ENCODE results near the gene VKORC1L1.
"Not testable (repeated sequence)": the region's sequence is repeated elsewhere in the genome, so short reads cannot be mapped to it uniquely, and the experiment has no call there.

VKORC1L1 gene

DNA sequence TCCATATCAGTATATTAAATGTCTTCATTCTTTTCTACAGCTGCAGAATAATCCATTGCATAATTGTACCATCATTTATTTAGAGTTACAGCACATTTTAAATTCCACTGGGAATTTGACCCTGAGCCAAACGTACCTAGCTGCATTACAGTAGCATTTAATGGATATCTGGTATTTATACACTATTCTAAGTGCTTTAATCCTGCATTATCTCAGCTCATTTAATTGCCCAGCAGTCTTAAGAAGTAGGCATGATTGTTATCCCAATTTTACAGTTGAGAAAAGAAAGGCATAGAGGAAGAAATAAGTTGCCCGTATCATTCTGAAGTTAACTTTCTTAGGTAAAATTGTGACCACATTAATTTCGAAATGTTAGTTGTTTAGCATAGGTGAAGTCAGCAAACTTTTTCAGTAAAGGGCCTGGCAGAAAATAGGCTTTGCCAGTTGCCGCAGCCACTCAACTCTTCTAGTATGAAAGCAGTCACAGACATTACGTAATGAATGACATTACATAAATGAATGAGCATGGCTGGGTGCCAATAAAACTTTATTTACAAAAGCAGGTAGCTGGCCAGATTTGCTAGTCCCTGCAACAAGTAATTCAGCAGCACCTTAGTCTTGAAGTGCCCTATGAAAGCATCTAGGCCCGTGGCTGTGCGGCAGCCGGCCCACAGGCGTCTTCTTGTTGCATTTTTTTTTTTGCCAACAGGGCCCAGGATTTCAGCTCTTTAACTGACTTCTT lies 79.1 kb downstream of the VKORC1L1 start:
- Mint-ChIP-seq H3K4me3 (no peak overlapping the region), H3K4me1 (no peaks in the 10 kb centered on the region), H3K27ac (no peak overlapping the region), H3K9me3 (no peaks in the 10 kb centered on the region), H3K36me3 (peaks cover 26% of the 10 kb centered on the region), H3K27me3 (no peaks in the 10 kb centered on the region)
- ATAC-seq: no peak

DNA sequence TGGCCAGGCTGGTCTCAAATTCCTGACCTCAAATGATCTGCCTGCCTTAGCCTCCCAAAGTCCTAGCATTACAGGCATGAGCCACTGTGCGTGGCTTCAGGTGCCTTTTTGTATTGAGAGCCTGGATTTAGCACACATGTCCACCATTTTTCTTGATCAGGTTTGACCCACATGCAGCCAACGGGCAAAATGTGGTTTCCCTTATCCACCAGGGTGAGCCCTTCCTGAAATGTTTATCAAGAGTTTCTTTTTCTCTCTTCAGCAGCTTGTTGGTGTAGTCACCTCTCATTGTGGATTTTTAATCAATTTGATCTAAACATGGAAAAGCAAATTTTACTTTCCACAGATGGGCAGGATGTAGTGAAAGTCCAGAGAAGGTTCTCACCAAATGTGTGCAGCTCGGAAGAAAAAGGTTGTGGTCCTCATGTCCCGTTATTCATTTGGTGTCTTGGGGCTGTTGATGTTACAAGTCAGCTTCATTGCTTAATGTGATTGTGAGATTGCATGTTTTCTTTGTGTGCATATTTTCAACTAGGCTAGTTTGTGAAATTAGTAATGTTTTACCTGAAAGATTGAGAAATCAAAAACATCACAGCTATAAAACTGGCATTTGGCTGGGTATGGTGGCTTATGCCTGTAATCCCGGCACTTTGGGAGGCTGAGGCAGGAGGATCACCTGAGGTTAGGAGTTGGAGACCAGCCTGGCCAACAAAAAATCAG lies 80.3 kb downstream of the VKORC1L1 start:
- ATAC-seq: no peak
- no peaks in the 10 kb centered on the region for H3K9me3 Mint-ChIP-seq
- no peaks in the 10 kb centered on the region for H3K27me3 Mint-ChIP-seq

DNA sequence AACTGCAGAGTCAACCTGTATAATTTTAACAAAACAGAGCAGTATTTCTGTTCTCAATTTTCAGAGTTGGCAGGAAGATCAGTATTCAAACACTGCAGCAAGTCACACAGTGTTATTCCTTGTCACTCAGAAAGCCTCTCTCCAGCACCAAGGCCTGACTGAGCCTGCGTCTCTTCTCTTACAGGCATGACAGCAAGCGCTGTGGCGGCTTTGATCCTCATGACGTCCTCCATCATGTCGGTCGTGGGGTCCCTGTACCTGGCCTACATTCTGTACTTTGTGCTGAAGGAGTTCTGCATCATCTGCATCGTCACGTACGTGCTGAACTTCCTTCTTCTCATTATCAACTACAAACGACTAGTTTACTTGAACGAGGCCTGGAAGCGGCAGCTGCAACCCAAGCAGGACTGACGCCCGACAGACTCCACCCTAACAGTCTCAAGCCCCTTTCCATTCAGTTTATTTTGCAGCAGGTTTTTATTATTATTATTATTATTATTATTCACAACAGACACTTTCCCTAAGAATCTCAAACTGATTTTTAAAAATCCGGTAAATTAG lies 81.1 kb downstream of the VKORC1L1 start:
- H3K4me1 Mint-ChIP-seq: no peaks in the 10 kb centered on the region
- no peak overlapping the region for H3K4me3 Mint-ChIP-seq
- peaks cover 33% of the 10 kb centered on the region for H3K36me3 Mint-ChIP-seq
- no peak overlapping the region for H3K27ac Mint-ChIP-seq
- no peaks in the 10 kb centered on the region for H3K27me3 Mint-ChIP-seq
- H3K9me3 Mint-ChIP-seq: no peaks in the 10 kb centered on the region
- no peak for ATAC-seq

More for the DNA sequence above, 80.3 kb downstream of the VKORC1L1 start:
- Mint-ChIP-seq H3K4me1 (no peaks in the 10 kb centered on the region), H3K4me3 (no peak overlapping the region), H3K36me3 (peaks cover 30% of the 10 kb centered on the region), H3K27ac (no peak overlapping the region)

DNA sequence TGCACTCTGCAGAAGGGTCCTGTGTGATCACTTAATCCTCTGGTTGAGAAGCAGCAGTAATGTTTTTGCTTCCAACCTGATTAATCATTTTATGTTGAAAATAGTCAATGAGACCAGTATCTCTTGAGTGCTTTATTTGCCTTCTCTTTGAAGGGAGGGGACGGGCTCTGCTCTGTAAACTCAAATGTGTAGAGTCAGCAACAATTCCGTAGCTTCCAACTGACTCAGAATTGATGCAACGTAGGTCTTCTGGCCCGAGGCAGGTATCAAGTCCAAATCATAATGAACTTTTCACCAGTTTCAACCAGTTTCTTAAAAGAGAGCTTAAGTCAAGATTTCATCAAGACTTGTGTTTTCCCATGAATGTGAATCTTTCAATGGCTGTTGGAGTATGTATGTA lies 82.8 kb downstream of the VKORC1L1 start:
- Mint-ChIP-seq H3K4me3 (no peak overlapping the region), H3K36me3 (peaks cover 45% of the 10 kb centered on the region), H3K27ac (no peak overlapping the region)

DNA sequence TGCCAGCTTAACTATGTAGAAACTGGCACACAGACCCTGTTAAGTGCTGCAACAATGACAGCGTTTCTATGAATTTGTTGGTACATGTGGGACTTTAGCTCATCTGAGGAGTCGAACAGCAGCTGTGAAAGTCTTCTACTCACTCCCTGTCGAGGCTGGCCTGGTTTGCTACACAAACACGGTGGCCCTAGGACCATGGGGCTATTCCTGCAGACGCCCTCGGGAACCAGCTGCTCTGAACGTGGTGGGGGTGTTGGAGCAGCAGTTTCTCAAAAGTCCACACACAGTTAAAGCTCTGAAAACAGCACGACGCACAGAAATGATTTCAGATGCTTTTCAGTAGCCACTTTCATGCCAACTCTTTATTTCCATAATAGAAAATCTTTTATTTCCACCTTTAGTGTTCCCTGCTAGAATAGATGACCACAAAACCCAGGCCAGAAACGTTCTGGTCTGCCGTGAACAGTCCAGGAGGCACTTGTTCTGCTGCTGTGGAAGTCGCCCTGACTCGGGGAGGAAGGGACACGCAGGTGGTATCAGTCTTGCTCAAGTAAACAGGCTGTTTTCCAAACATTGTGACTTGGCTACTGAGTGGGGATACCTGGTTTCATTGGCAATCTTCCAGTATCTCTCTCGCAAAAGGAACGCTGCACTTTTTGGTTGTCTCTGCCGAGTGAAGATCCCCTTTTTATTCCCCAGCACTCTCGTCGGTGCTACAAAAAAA lies 87.6 kb downstream of the VKORC1L1 start:
- Mint-ChIP-seq H3K4me1 (no peaks in the 10 kb centered on the region), H3K27me3 (no peaks in the 10 kb centered on the region), H3K4me3 (no peak overlapping the region), H3K27ac (no peak overlapping the region), H3K36me3 (peaks cover 55% of the 10 kb centered on the region), H3K9me3 (no peaks in the 10 kb centered on the region)
- no peak for ATAC-seq

More for the DNA sequence above, 82.8 kb downstream of the VKORC1L1 start:
- Mint-ChIP-seq H3K9me3 (no peaks in the 10 kb centered on the region), H3K27me3 (no peaks in the 10 kb centered on the region), H3K4me1 (no peaks in the 10 kb centered on the region)
- ATAC-seq: no peak

DNA sequence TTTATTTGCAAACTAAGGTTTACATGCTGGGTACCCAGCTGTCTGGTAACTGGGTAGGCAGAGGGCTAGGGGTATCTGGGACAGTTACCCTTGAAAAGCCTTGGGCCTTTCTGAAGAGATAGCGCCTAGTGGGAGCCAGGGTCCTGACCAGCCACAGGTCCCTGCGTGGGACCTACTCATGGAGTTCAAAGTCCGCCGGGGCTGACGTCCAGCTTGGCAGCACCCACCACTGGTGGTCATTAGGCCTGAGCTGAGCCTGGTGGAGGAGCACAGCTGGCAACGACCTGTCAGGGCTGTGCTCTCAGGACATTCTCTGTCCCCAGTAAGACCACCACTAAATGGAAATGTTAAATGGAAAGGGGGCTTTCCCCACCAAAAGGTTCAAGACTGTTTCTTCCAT lies 89.2 kb downstream of the VKORC1L1 start:
- Mint-ChIP-seq H3K27ac (no peak overlapping the region), H3K36me3 (peaks cover 59% of the 10 kb centered on the region), H3K4me1 (no peaks in the 10 kb centered on the region), H3K27me3 (no peaks in the 10 kb centered on the region), H3K9me3 (no peaks in the 10 kb centered on the region), H3K4me3 (no peak overlapping the region)
- ATAC-seq: no peak

DNA sequence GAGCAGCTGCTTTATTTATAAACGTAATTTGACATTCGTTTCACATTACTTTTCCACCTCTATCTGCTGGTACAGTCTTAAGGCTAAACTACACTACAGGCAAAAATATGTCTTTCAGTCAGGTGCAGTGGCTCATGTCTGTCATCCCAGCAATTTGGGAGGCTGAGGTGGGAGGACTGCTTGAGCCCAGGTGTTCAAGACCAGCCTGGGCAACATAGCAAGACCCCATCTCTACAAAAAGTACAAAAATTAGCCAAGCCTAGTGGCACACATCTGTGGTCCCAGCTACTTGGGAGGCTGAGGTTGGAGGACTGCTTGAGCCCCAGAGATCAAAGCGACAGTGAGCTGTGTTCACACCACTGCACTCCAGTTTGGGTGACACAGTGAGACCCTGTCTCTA lies 91.8 kb downstream of the VKORC1L1 start:
- H3K27ac Mint-ChIP-seq, H3K27me3 Mint-ChIP-seq, H3K9me3 Mint-ChIP-seq, ATAC-seq, H3K4me1 Mint-ChIP-seq, H3K4me3 Mint-ChIP-seq: not testable (repeated sequence)
- peaks cover 65% of the 10 kb centered on the region for H3K36me3 Mint-ChIP-seq

DNA sequence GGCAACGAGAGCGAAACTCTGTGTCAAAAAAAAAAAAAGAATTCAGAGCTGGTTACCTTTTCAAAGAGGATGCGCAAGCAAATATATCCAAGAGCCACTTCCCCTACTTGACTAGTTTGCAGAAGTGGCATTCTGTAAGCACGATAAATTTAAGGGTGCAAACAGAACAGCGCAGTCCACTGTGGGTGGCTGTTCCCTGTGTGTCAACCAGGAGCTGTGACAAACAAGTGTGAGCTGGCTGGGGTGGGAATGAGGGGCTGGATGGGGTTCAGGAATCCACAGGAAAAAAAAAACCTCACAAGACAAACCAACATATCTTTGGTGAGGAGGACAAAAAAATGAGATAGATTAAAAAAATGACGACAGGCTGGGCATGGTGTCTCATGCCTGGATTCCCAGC lies 93.3 kb downstream of the VKORC1L1 start:
- H3K9me3 Mint-ChIP-seq: no peaks in the 10 kb centered on the region
- H3K27me3 Mint-ChIP-seq: no peaks in the 10 kb centered on the region
- H3K36me3 Mint-ChIP-seq: peaks cover 63% of the 10 kb centered on the region
- no peak for ATAC-seq
- H3K27ac Mint-ChIP-seq: no peak overlapping the region
- H3K4me1 Mint-ChIP-seq: no peaks in the 10 kb centered on the region
- no peak overlapping the region for H3K4me3 Mint-ChIP-seq

DNA sequence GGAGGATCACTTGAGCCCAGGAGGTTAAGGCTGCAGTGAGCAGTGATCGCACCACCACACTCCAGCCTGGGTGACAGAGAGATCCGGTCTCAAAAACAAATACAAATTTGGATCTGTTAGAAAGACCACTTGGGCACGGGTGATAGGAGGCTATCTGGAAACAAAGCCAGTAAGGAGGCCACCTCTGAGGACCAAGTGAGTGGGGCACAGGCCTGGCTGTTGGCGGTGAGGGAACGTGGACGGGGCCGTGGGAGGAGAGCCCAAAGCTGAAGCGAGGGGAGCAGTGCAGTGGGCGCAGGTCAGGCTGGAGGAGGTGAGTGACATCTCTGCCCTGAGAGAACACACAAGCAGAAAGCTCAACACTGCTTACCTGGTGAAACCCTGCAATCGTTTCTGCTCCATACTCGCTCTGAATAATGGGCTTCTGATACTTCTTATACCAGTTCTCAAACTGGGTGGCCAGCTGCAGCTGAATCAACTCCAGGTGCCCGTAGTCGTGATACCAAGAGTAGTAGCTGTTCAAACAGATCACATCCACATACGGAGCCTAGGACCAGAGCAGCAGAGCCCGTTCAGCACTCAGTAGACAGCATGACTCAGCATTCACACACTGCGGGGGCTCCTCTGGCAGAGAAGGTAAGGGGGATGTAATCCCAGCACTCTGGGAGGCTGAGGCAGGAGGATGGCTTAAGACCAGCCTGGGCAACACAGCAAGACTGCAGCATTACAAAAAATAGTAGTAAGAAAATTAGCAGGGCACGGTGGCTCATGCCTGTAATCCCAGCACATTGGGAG lies 94.7 kb downstream of the VKORC1L1 start:
- H3K36me3 Mint-ChIP-seq: peaks cover 72% of the 10 kb centered on the region
- no peak for ATAC-seq
- H3K27ac Mint-ChIP-seq: peak overlapping the region; percentile 15
- H3K9me3 Mint-ChIP-seq: no peaks in the 10 kb centered on the region
- no peak overlapping the region for H3K4me3 Mint-ChIP-seq
- H3K27me3 Mint-ChIP-seq: no peaks in the 10 kb centered on the region
- H3K4me1 Mint-ChIP-seq: no peaks in the 10 kb centered on the region

DNA sequence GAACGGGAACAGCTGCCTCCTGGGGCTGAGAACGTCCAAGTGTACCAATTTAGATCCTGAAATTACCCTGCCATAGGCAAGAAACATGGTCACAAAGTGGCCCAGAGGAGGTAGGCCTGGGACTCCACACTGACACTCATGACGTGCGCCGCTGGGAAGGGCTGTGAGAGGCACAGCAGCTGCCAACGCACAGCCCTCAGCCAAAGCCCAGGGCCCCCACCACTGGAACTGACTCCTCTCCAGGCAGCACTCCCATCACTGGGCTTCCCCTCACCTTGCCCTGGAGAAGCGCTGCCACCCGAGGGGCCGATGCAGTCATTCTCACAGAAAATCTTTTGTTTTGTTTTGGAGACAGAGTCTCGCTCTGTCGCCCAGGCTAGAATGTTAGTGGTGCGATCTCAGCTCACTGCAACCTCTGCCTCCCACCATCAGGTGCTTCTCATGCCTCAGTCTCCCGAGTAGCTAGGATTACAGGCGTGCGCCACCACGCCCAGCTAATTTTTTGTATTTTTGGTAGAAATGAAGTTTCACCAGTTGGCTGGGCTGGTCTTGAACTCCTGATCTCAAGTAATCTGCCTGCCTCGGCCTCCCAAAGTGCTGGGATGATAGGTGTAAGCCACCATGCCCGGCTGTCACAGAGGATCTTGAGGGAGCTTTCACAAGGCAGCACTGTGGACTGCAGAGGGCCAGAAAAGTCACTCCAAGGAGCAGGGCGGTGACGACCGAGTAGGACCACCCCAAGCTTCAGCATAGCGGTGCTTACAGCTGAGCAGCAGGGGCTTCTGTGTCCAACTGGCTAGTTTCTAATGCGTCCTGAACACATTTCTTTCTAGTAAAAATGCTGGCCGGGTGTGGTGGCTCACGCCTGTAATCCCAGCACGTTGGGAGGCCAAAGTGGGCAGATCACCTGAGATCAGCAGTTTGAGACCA lies 95.6 kb downstream of the VKORC1L1 start:
- Mint-ChIP-seq H3K4me1 (no peaks in the 10 kb centered on the region), H3K27ac (no peak overlapping the region), H3K36me3 (peaks cover 74% of the 10 kb centered on the region), H3K9me3 (no peaks in the 10 kb centered on the region), H3K4me3 (no peak overlapping the region), H3K27me3 (no peaks in the 10 kb centered on the region)
- no peak for ATAC-seq

DNA sequence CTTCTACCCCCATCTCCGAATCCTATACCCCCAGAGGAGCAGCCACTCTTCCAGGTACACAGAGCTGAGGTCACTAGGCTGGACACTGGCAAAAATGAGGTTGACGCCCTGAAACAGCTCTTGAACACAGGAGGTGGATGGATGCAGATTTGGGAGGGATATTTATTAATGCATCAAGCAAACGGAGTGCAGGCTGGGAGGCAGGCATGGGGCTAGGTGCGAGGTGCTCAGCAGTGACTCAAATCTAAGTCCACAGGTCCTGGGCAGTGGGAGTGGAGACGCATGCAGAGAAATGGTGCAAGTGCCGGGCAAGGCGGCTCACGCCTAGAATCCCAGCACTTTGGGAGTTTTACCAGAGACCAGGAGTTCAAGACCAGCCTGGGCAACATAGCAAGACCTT lies 98.1 kb downstream of the VKORC1L1 start:
- no peaks in the 10 kb centered on the region for H3K9me3 Mint-ChIP-seq
- H3K36me3 Mint-ChIP-seq: peaks cover 74% of the 10 kb centered on the region
- no peaks in the 10 kb centered on the region for H3K4me1 Mint-ChIP-seq
- no peak for ATAC-seq
- no peak overlapping the region for H3K4me3 Mint-ChIP-seq
- H3K27me3 Mint-ChIP-seq: no peaks in the 10 kb centered on the region
- no peak overlapping the region for H3K27ac Mint-ChIP-seq

DNA sequence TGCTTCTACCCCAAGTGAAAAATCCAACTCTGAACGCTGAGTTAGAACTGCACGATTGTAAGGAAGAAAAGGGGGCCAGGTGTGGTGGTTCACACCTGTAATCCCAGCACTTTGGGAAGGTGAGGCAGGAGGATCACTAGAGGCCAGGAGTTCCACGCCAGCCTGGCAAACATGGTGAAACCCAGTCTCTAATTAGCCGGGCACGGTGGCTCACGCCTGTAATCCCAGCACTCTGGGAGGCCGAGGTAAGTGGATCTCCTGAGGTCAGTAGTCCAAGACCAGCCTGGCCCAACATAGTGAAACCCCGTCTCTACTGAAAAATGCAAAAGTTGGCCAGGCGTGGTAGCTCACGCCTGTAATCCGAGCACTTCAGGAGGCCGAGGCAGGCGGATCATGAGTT lies 100.1 kb downstream of the VKORC1L1 start:
- no peaks in the 10 kb centered on the region for H3K4me1 Mint-ChIP-seq
- no peak overlapping the region for H3K4me3 Mint-ChIP-seq
- no peaks in the 10 kb centered on the region for H3K9me3 Mint-ChIP-seq
- H3K27me3 Mint-ChIP-seq: no peaks in the 10 kb centered on the region
- ATAC-seq: no peak
- peaks cover 55% of the 10 kb centered on the region for H3K36me3 Mint-ChIP-seq
- H3K27ac Mint-ChIP-seq: peak overlapping the region; percentile 35

DNA sequence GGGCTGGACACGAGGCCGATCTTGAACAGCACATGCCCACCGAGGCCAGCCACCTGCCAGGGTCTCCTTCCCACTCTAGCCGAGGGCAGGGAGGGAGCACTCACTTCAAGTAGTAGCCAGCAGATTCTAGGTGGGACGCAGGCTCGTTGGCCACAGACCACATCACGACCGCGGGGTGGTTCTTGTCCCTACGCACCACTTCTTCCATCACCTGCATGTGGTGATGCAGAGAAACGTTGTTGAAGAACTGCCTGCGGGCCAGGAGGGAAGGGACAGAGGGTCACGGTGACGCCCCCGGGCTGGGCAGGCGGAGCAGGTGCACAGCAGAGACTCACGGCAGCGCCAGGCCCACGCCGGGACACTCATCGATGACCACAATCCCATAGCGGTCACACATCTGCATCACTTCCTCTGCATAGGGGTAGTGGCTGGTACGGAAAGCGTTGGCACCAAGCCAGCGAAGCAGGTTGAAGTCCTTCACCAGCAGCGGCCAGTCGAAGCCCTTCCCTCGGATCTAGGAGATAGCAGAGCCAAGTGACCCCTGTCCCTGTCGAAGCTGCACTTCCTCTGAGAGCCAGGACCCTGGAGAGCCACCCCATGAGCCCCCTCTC lies 101.4 kb downstream of the VKORC1L1 start:
- H3K9me3 Mint-ChIP-seq: no peaks in the 10 kb centered on the region
- peak overlapping the region; percentile 59 for H3K27ac Mint-ChIP-seq
- H3K27me3 Mint-ChIP-seq: no peaks in the 10 kb centered on the region
- H3K4me3 Mint-ChIP-seq: no peak overlapping the region
- peaks cover 55% of the 10 kb centered on the region for H3K36me3 Mint-ChIP-seq
- peak; percentile 70 for ATAC-seq
- peaks cover 5% of the 10 kb centered on the region for H3K4me1 Mint-ChIP-seq

DNA sequence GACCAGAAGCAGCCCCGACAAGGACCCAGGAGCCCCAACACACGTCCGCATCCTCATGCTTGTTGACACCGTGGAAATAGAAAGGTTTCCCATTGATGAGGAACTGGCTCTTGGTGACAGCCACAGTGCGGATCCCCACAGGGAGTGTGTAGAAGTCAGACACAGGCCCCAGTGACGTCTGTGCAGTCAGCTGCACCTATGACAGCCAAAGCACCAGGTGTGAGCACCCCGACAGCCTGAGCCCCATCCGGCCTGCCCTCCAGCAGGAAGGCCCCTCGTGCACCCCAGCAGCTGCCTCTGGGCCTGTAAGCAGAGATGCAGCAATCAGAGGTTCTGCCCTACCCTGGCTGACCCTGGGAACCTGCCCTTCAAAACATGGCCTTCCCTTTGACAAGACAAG lies 102.0 kb downstream of the VKORC1L1 start:
- H3K9me3 Mint-ChIP-seq: no peaks in the 10 kb centered on the region
- ATAC-seq: peak; percentile 59
- H3K36me3 Mint-ChIP-seq: peaks cover 52% of the 10 kb centered on the region
- H3K27me3 Mint-ChIP-seq: no peaks in the 10 kb centered on the region
- no peak overlapping the region for H3K27ac Mint-ChIP-seq
- peaks cover 8% of the 10 kb centered on the region for H3K4me1 Mint-ChIP-seq
- no peak overlapping the region for H3K4me3 Mint-ChIP-seq

Data from stimulated activated memory B cell treated with anti-CD40 and anti-IgM and Interleukin-4, amounts not matched to agents 10 μg/mL and 1 μg/mL and 100 μg/mL, for 72 hours (primary cell).